B cell (primary cell): Measurements from ENCODE around the gene EYA4. TPM values are rescaled to one million over a fixed set of nuclear protein-coding genes. Genes with fewer than 3 reads are reported as not detected.

Experiments used
- ATAC-seq: fragments of 200-7000 bp; cut with Tn5 transposase; one replicate; pipeline ENCODE4 v1.10.0; 2021; ENCODE audit warnings: low read depth, mild to moderate bottlenecking, moderate number of reproducible peaks, moderate library complexity
- CTCF ChIA-PET: fragments of 350-600 bp; sonication (Branson Sonifier 250); formaldehyde crosslinking; loops from one replicate; lab custom pipeline; 2021; ENCODE audit warnings: antibody characterized with exemption, inconsistent platforms; lab: Charles Lee
- POLR2A ChIA-PET: fragments of 350-600 bp; sonication (Branson Sonifier 250); formaldehyde crosslinking; loops from one replicate; lab custom pipeline; 2021; ENCODE audit warnings: antibody characterized with exemption; lab: Charles Lee
- DNase-seq: peaks from one replicate; pipeline ENCODE4 v3.0.0; 2013
- H2AFZ ChIP-seq: 2 replicates; pipeline ENCODE4 v1.6.1; 2012; ENCODE audit warnings: mild to moderate bottlenecking, low read depth, low read length; ENCODE audit not compliant: insufficient read depth, poor library complexity, severe bottlenecking
- H3K27ac ChIP-seq, 2 donors: 1 replicate in 1 of 2; 2 replicates in 1 of 2; pipeline ENCODE4 v1.5.1; 2012 to 2013; ENCODE audit warnings: low read length in 2 of 2, mild to moderate bottlenecking in 2 of 2, moderate library complexity in 1 of 2
- H3K27me3 ChIP-seq, 4 experiments: fragments of 200-600 bp in 1 of 4; sonication (generic) in 1 of 4; replicated peaks in 1 of 4; 1 replicate in 2 of 4; 2 replicates in 2 of 4; pipeline versions ENCODE4 v1.6.1 to v1.7.0; 2013 to 2016; ENCODE audit warnings: low read length in 3 of 4, mild to moderate bottlenecking in 2 of 4, mixed read lengths in 1 of 4, moderate library complexity in 1 of 4; ENCODE audit not compliant: insufficient read depth in 4 of 4, control insufficient read depth in 3 of 4; ENCODE audit errors: control extremely low read depth in 1 of 4
- H3K36me3 ChIP-seq, 2 experiments: replicated peaks in 1 of 2; 1 replicate in 1 of 2; 2 replicates in 1 of 2; pipeline versions ENCODE4 v1.6.1 to v1.7.1; 2013; ENCODE audit warnings: low read length in 1 of 2; ENCODE audit not compliant: insufficient read depth in 2 of 2, control insufficient read depth in 1 of 2; ENCODE audit errors: control extremely low read depth in 1 of 2, extremely low read depth in 1 of 2
- H3K4me1 ChIP-seq, 2 donors: fragments of 200-600 bp in 1 of 2; sonication (generic) in 1 of 2; 1 replicate in 1 of 2; 2 replicates in 1 of 2; pipeline versions ENCODE4 v1.5.1 to v1.6.1; 2013 to 2017; ENCODE audit warnings: low read length in 2 of 2; ENCODE audit not compliant: control insufficient read depth in 2 of 2, insufficient read depth in 2 of 2
- H3K4me2 ChIP-seq: replicated peaks from 2 replicates; pipeline ENCODE3; 2012; ENCODE audit warnings: mild to moderate bottlenecking, low read depth, low read length; ENCODE audit not compliant: poor library complexity, severe bottlenecking
- H3K4me3 ChIP-seq, 5 experiments: fragments of 200-600 bp in 1 of 5; sonication (generic) in 1 of 5; 1 replicate in 3 of 5; 2 replicates in 2 of 5; pipeline versions ENCODE4 v1.5.1 to v1.7.0; 2011 to 2016; ENCODE audit warnings: low read length in 4 of 5, mild to moderate bottlenecking in 4 of 5, low read depth in 2 of 5, control low read depth in 1 of 5, moderate library complexity in 1 of 5; ENCODE audit not compliant: insufficient read depth in 1 of 5; ENCODE audit errors: control extremely low read depth in 1 of 5, extremely low read depth in 1 of 5
- H3K79me2 ChIP-seq: fragments of 200-600 bp; sonication (generic); one replicate; pipeline ENCODE4 v1.6.0; 2016; ENCODE audit warnings: low read length; ENCODE audit not compliant: control insufficient read depth, insufficient read depth
- H3K9ac ChIP-seq: fragments of 200-600 bp; sonication (generic); 2 replicates; pipeline ENCODE4 v1.6.1; 2017; ENCODE audit warnings: mild to moderate bottlenecking, low read length, moderate library complexity
- H3K9me3 ChIP-seq, 3 donors: one replicate each; pipeline versions ENCODE4 v1.6.1 to v1.7.1; 2013; ENCODE audit warnings: low read length in 2 of 3; ENCODE audit not compliant: control insufficient read depth in 2 of 3, insufficient read depth in 1 of 3; ENCODE audit errors: control extremely low read depth in 1 of 3
- H4K20me1 ChIP-seq: 2 replicates; pipeline ENCODE4 v1.6.0; 2012; ENCODE audit warnings: mild to moderate bottlenecking, low read length; ENCODE audit not compliant: insufficient read depth, control insufficient read depth, poor library complexity, severe bottlenecking
- H3K27ac Mint-ChIP-seq: one replicate; pipeline ENCODE4 v1.8.0; 2021; ENCODE audit warnings: mixed read lengths
- H3K27me3 Mint-ChIP-seq: one replicate; pipeline ENCODE4 v1.8.0; 2021; ENCODE audit warnings: mixed read lengths
- H3K4me1 Mint-ChIP-seq: one replicate; pipeline ENCODE4 v1.8.0; 2021; ENCODE audit warnings: mixed read lengths
- H3K4me3 Mint-ChIP-seq: one replicate; pipeline ENCODE4 v1.8.0; 2021; ENCODE audit warnings: mixed read lengths
- H3K9me3 Mint-ChIP-seq: one replicate; pipeline ENCODE4 v1.8.0; 2022; ENCODE audit warnings: mixed read lengths; ENCODE audit not compliant: insufficient read depth
- EZH2 ChIP-seq: IDR thresholded peaks from 2 replicates; pipeline ENCODE4 v1.6.1; 2012; ENCODE audit warnings: borderline replicate concordance, low read depth, mild to moderate bottlenecking, moderate library complexity, low read length; ENCODE audit not compliant: insufficient read depth, poor library complexity, severe bottlenecking
- WGBS: methylation state at CpG from one replicate; pipeline ENCODE4 v1.1.5; 2013; ENCODE audit warnings: missing lambda C conversion rate; ENCODE audit not compliant: insufficient coverage; 5-methylcytosine and 5-hydroxymethylcytosine counted together
- intact Hi-C: fragments of 100-400 bp; cut with micrococcal nuclease; formaldehyde crosslinking; loops from one replicate; pipeline ENCODE4 v1.10.0; 2022
- polyA plus RNA-seq: library from polyadenylated mRNA; depleted of rRNA; stranded (reverse); fragments of >200 nt; gene quantifications from 2 replicates; pipeline ENCODE4 v1.2.3, GENCODE V29; 2012
- total RNA-seq, 2 donors: library from RNA; stranded (reverse); fragments of 120-200 nt in 1 of 2; gene quantifications; 1 replicate in 1 of 2; 2 replicates in 1 of 2; pipeline versions ENCODE4 v1.2.3 to v1.2.4, GENCODE V29; 2013 to 2022
- TF ChIP-seq, protein P1 (sequence below): fragments of 200-600 bp; IDR thresholded peaks from one replicate; pipeline ENCODE4 v1.8.0; 2022; ENCODE audit warnings: antibody characterized with exemption, mild to moderate bottlenecking

EYA4 gene
- total and polyA plus RNA-seq, 2 donors (not counting 1 experiment from before 2014, with no cell fraction given) = 0.49 TPM; not detected in 1

DNA sequence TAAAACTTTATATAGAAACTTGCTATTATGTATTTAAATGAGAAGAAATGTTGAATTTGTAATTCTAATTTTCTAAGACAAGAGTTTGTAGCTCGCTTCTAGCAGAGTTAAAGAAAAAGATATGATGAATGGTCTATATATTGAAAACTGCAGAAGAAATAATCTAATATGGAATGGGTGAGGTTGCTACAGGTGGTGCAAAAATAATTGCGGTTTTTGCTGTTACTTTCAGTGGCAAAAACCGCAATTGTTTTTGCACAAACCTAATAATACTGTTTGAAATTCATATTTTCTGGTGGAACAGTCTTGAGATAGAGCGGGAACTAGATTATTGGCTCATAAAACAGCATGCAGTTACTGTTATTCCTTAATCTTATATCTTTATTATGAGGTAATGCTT is 23.9 kb downstream of the EYA4 start:
- no peak overlapping the region for H3K9ac ChIP-seq
- WGBS = no CpG with 5 or more reads among the region's 4 CpGs
- H3K4me3 Mint-ChIP-seq = no peak overlapping the region

DNA sequence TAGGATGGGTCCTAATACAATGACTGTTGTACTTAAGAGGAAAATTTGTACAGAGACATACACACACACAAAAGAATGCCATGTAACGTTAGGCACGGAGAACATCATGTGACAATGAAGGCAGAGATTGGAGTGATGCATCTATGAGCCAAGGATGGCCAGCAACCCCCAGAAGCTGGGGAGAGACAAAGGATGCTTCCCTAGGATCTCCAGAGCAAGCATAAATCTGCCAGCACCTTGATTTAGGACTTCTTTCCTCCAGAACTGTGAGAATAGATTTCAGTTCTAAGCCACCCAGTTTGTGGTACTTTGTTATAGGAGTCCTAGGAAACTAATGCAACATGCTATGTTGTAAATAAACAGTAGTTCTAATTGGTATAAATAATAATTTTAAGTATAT is 25.0 kb downstream of the EYA4 start:
- Histone ChIP-seq H3K4me1 (no peaks in the 10 kb centered on the region), H3K36me3 (no peaks in the 10 kb centered on the region), H3K4me2 (no peak overlapping the region), H3K9ac (no peak overlapping the region), H3K79me2 (no peaks in the 10 kb centered on the region), H3K27ac (no peak overlapping the region), H4K20me1 (no peaks in the 10 kb centered on the region), H3K4me3 (no peak overlapping the region), H3K9me3 (no peaks in the 10 kb centered on the region), H2AFZ (no peak overlapping the region), H3K27me3 (no peaks in the 10 kb centered on the region)
- POLR2A ChIA-PET = no interaction called here
- no CpG with 5 or more reads among the region's 2 CpGs for WGBS
- no peak for ATAC-seq
- Mint-ChIP-seq H3K4me3 (no peak overlapping the region), H3K9me3 (no peaks in the 10 kb centered on the region), H3K27me3 (no peaks in the 10 kb centered on the region), H3K27ac (no peak overlapping the region), H3K4me1 (no peaks in the 10 kb centered on the region)
- CTCF ChIA-PET = no interaction called here
- intact Hi-C loops = no loop called here
- no peak for TF ChIP-seq EZH2
- TF ChIP-seq, protein P1, sequence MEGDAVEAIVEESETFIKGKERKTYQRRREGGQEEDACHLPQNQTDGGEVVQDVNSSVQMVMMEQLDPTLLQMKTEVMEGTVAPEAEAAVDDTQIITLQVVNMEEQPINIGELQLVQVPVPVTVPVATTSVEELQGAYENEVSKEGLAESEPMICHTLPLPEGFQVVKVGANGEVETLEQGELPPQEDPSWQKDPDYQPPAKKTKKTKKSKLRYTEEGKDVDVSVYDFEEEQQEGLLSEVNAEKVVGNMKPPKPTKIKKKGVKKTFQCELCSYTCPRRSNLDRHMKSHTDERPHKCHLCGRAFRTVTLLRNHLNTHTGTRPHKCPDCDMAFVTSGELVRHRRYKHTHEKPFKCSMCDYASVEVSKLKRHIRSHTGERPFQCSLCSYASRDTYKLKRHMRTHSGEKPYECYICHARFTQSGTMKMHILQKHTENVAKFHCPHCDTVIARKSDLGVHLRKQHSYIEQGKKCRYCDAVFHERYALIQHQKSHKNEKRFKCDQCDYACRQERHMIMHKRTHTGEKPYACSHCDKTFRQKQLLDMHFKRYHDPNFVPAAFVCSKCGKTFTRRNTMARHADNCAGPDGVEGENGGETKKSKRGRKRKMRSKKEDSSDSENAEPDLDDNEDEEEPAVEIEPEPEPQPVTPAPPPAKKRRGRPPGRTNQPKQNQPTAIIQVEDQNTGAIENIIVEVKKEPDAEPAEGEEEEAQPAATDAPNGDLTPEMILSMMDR = no peak
- DNase-seq = no peak

More for the DNA sequence above, 23.9 kb downstream of the EYA4 start:
- Histone ChIP-seq H3K27ac (no peak overlapping the region), H2AFZ (no peak overlapping the region), H3K4me2 (no peak overlapping the region), H3K9me3 (no peaks in the 10 kb centered on the region), H4K20me1 (no peaks in the 10 kb centered on the region), H3K27me3 (no peaks in the 10 kb centered on the region), H3K36me3 (no peaks in the 10 kb centered on the region), H3K4me1 (no peaks in the 10 kb centered on the region), H3K79me2 (no peaks in the 10 kb centered on the region), H3K4me3 (no peak overlapping the region)
- DNase-seq (no peak), ATAC-seq (no peak)
- CTCF ChIA-PET = no interaction called here
- no peaks in the 10 kb centered on the region for H3K27me3 Mint-ChIP-seq
- POLR2A ChIA-PET = no interaction called here
- intact Hi-C loops = no loop called here
- TF ChIP-seq, protein P1 = no peak
- H3K4me1 Mint-ChIP-seq = no peaks in the 10 kb centered on the region
- no peak overlapping the region for H3K27ac Mint-ChIP-seq
- no peaks in the 10 kb centered on the region for H3K9me3 Mint-ChIP-seq
